Mesenchymal stem cell (in vitro differentiated cells and primary cell): ENCODE measurements around the gene ZNF324.
A peak's percentile ranks its signal among the peaks of the same experiment; 100 is the strongest.

Experiments used
- DNase-seq: peaks from one replicate; pipeline ENCODE4 v3.0.0-alpha.2; 2013
- H2AFZ ChIP-seq: one replicate; pipeline ENCODE4 v1.6.1; 2013; ENCODE audit warnings: low read depth, mild to moderate bottlenecking, control low read depth, inconsistent platforms, low read length, moderate library complexity
- H2AK5ac ChIP-seq: 2 replicates; pipeline ENCODE4 v1.6.1; 2013; ENCODE audit warnings: low read length, moderate library complexity, mild to moderate bottlenecking, inconsistent platforms; ENCODE audit not compliant: severe bottlenecking
- H2BK120ac ChIP-seq: one replicate; pipeline ENCODE4 v1.6.1; 2013; ENCODE audit warnings: low read depth, mild to moderate bottlenecking, inconsistent platforms, low read length, moderate library complexity
- H2BK12ac ChIP-seq, 2 experiments: one replicate each; pipeline ENCODE4 v1.6.1; 2013; ENCODE audit warnings: inconsistent platforms in 2 of 2, low read length in 2 of 2, mild to moderate bottlenecking in 2 of 2, moderate library complexity in 2 of 2, control low read depth in 1 of 2
- H2BK15ac ChIP-seq: one replicate; pipeline ENCODE4 v1.6.1; 2013; ENCODE audit warnings: mild to moderate bottlenecking, low read depth, inconsistent platforms; ENCODE audit not compliant: poor library complexity, severe bottlenecking
- H2BK5ac ChIP-seq: 2 replicates; pipeline ENCODE4 v1.6.1; 2013; ENCODE audit warnings: low read depth, mild to moderate bottlenecking, low read length, control low read depth, inconsistent platforms; ENCODE audit not compliant: poor library complexity, severe bottlenecking
- H3K14ac ChIP-seq, 2 experiments: one replicate each; pipeline ENCODE4 v1.6.1; 2013; ENCODE audit warnings: inconsistent platforms in 2 of 2, low read length in 2 of 2, control low read depth in 1 of 2, mild to moderate bottlenecking in 1 of 2, moderate library complexity in 1 of 2
- H3K18ac ChIP-seq, 2 experiments: one replicate each; pipeline ENCODE4 v1.6.1; 2013; ENCODE audit warnings: inconsistent platforms in 2 of 2, low read length in 2 of 2, control low read depth in 1 of 2, low read depth in 1 of 2, mild to moderate bottlenecking in 1 of 2
- H3K23ac ChIP-seq, 2 experiments: one replicate each; pipeline ENCODE4 v1.6.1; 2013; ENCODE audit warnings: inconsistent platforms in 2 of 2, low read length in 2 of 2, mild to moderate bottlenecking in 2 of 2, moderate library complexity in 2 of 2, control low read depth in 1 of 2
- H3K27ac ChIP-seq: 2 replicates; pipeline ENCODE4 v1.5.1; 2013; ENCODE audit warnings: mild to moderate bottlenecking, moderate library complexity, low read length, control low read depth, inconsistent platforms; ENCODE audit not compliant: poor library complexity, severe bottlenecking
- H3K27me3 ChIP-seq, 2 experiments: 2 replicates each; pipeline versions ENCODE4 v1.6.1 to v1.7.0; 2013; ENCODE audit warnings: low read length in 2 of 2, mild to moderate bottlenecking in 2 of 2, moderate library complexity in 2 of 2, control low read depth in 1 of 2, inconsistent platforms in 1 of 2; ENCODE audit not compliant: control insufficient read depth in 1 of 2, insufficient read depth in 1 of 2
- H3K36me3 ChIP-seq, 2 experiments: 2 replicates each; pipeline versions ENCODE4 v1.6.1 to v1.7.0; 2013; ENCODE audit warnings: low read length in 2 of 2, control low read depth in 1 of 2, inconsistent platforms in 1 of 2, low read depth in 1 of 2, mild to moderate bottlenecking in 1 of 2; ENCODE audit not compliant: insufficient read depth in 2 of 2, control insufficient read depth in 1 of 2
- H3K4ac ChIP-seq, 2 experiments: one replicate each; pipeline ENCODE4 v1.6.1; 2013; ENCODE audit warnings: inconsistent platforms in 2 of 2, low read length in 2 of 2, mild to moderate bottlenecking in 2 of 2, moderate library complexity in 2 of 2, control low read depth in 1 of 2, low read depth in 1 of 2
- H3K4me1 ChIP-seq: 2 replicates; pipeline ENCODE4 v1.6.1; 2013; ENCODE audit warnings: low read depth, low read length, control low read depth; ENCODE audit not compliant: control insufficient read depth, insufficient read depth
- H3K4me2 ChIP-seq: 2 replicates; pipeline ENCODE4 v1.6.1; 2013; ENCODE audit warnings: low read length, mild to moderate bottlenecking, inconsistent platforms; ENCODE audit not compliant: poor library complexity, severe bottlenecking
- H3K4me3 ChIP-seq, 2 experiments: 2 replicates each; pipeline versions ENCODE4 v1.5.1 to v1.7.0; 2013; ENCODE audit warnings: low read length in 2 of 2, mild to moderate bottlenecking in 2 of 2, control low read depth in 1 of 2, low read depth in 1 of 2; ENCODE audit not compliant: insufficient read depth in 1 of 2
- H3K79me1 ChIP-seq: replicated peaks from 2 replicates; pipeline ENCODE4 v1.6.1; 2013; ENCODE audit warnings: mild to moderate bottlenecking, control low read depth, low read length, inconsistent platforms; ENCODE audit not compliant: poor library complexity, severe bottlenecking
- H3K9ac ChIP-seq: 2 replicates; pipeline ENCODE4 v1.7.0; 2013; ENCODE audit warnings: mild to moderate bottlenecking, low read length, moderate library complexity
- H3K9me3 ChIP-seq: 2 replicates; pipeline ENCODE4 v1.7.0; 2013; ENCODE audit warnings: mild to moderate bottlenecking, low read length; ENCODE audit not compliant: control insufficient read depth
- H4K8ac ChIP-seq: one replicate; pipeline ENCODE4 v1.6.1; 2013; ENCODE audit warnings: inconsistent platforms, mild to moderate bottlenecking, low read length, moderate library complexity
- H4K91ac ChIP-seq: one replicate; pipeline ENCODE4 v1.6.1; 2013; ENCODE audit warnings: mild to moderate bottlenecking, low read length, inconsistent platforms
- WGBS: methylation state at CpG from one replicate; pipeline ENCODE4 v1.1.7; 2013; ENCODE audit warnings: mixed read lengths; 5-methylcytosine and 5-hydroxymethylcytosine counted together

ZNF324 gene

DNA sequence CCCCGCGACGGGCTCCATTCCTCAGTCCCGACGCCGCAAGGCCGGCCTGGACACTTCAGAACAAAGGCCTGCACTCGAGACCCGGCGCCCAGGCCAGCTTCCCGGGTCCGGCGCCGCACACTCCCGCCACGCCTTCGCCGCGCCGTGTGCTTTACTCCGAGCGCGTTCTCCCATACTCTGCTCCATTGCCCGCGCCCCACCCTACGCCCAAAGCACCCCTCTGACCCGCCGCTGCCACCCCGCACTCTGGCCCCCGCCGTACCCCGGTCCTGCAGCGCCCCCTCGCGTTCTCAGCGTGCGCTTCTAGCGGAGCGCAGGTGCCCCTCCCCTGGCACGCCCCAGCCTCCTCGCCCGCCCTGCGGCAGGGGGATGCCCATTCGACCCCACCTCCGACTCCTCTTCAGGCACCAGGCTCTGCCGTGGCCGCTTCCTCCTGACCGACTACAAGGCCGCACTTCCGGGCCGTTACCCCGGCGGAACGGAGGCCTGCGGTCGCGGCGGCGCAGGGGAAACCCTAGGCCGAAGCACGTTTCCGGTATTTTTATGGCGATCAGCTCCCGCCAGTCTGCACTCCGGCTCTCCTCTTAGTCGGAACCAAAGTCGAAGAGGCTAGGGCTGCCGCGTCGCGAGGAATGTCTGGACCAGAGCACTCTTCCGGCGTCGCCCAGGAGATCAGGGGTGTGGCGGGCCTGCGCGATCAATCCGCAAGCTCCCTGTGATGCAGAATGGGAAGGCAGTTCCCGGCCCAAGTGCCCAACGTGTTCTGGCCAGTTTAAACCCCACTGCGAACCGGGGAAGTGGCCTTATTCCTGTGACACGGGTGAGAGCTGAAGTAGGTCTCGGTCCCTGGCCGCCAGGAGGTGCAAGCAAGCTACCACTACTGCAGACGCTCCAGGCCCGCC is 52.7 kb downstream of the ZNF324 start, which contains the start of gene ZBTB45:
ZBTB45 (minus strand) TSS at position 456 of the 902 bp plus-strand sequence. CDS start 2,137 bp downstream, outside the sequence.
- whole genome bisulfite sequencing, result under 1% methylated on average over 86 of the region's 87 CpGs
- peak within 1 kb of the TSS; percentile 42 for H2BK120ac ChIP-seq
- H3K4me1 ChIP-seq, result peaks cover 23% of the 10 kb centered on the region
- peaks cover 22 to 24% of the 10 kb centered on the region in 2 experiments for H3K36me3 ChIP-seq
- H2BK5ac ChIP-seq, result peak within 1 kb of the TSS; percentile 59
- H3K4me2 ChIP-seq, result peak within 1 kb of the TSS; percentile 92
- H3K9me3 ChIP-seq, result no peaks in the 10 kb centered on the region
- H3K4me3 ChIP-seq, result peak within 1 kb of the TSS; percentile 78 to 95
- H3K14ac ChIP-seq, result peak within 1 kb of the TSS in 1 of 2 experiments; percentile 71
- peak within 1 kb of the TSS; percentile 93 for H4K8ac ChIP-seq
- H2AK5ac ChIP-seq, result peak within 1 kb of the TSS; percentile 85
- peak within 1 kb of the TSS; percentile 65 for H2BK15ac ChIP-seq
- H3K79me1 ChIP-seq, result peaks cover 21% of the 10 kb centered on the region
- H3K27ac ChIP-seq, result peak within 1 kb of the TSS; percentile 84
- peak; percentile 96 for DNase-seq
- peak within 1 kb of the TSS; percentile 82 to 98 for H3K18ac ChIP-seq
- no peaks in the 10 kb centered on the region for H3K27me3 ChIP-seq
- peak within 1 kb of the TSS in 1 of 2 experiments; percentile 81 for H3K23ac ChIP-seq
- H4K91ac ChIP-seq, result peak within 1 kb of the TSS; percentile 97
- H2AFZ ChIP-seq, result peak within 1 kb of the TSS; percentile 91
- H3K9ac ChIP-seq, result peak within 1 kb of the TSS; percentile 98
- H3K4ac ChIP-seq, result peak within 1 kb of the TSS; percentile 84 to 92
- peak within 1 kb of the TSS in 1 of 2 experiments; percentile 8 for H2BK12ac ChIP-seq

- Histone ChIP-seq H4K91ac (peak overlapping the region; percentile 9), H3K79me1 (peaks cover 18% of the 10 kb centered on the region), H3K9ac (peak overlapping the region; percentile 98), H3K4me2 (peak overlapping the region; percentile 92), H3K4me1 (peaks cover 22% of the 10 kb centered on the region), H3K18ac (peak overlapping the region; percentile 82 to 98), H3K14ac (no peak overlapping the region), H3K4me3 (peak overlapping the region; percentile 78 to 95), H2BK15ac (no peak overlapping the region), H2AK5ac (peak overlapping the region; percentile 85), H2BK12ac (no peak overlapping the region), H4K8ac (peak overlapping the region; percentile 93), H3K4ac (peak overlapping the region; percentile 19 to 76), H2BK5ac (no peak overlapping the region), H3K23ac (no peak overlapping the region), H3K27me3 (no peaks in the 10 kb centered on the region), H3K36me3 (peaks cover 20 to 22% of the 10 kb centered on the region in 2 experiments), H2AFZ (peak overlapping the region; percentile 91), H3K27ac (peak overlapping the region; percentile 84), H2BK120ac (no peak overlapping the region), H3K9me3 (no peaks in the 10 kb centered on the region)
- no peak for DNase-seq
- WGBS, result 3% methylated on average over 4 of the region's 7 CpGs
Observed at GRCh38 chr19:58520257-58520599, 53.3 kb downstream of the ZNF324 start.

- H2BK120ac ChIP-seq, result no peak overlapping the region
- H2BK12ac ChIP-seq, result no peak overlapping the region
- H4K8ac ChIP-seq, result no peak overlapping the region
- no peak overlapping the region for H3K18ac ChIP-seq
- no peak overlapping the region for H2AFZ ChIP-seq
- H3K27me3 ChIP-seq, result no peaks in the 10 kb centered on the region
- no peak overlapping the region for H2BK5ac ChIP-seq
- peaks cover 5% of the 10 kb centered on the region for H3K79me1 ChIP-seq
- no peak overlapping the region for H3K23ac ChIP-seq
- peaks cover 17% of the 10 kb centered on the region for H3K4me1 ChIP-seq
- no peak overlapping the region for H3K4ac ChIP-seq
- H4K91ac ChIP-seq, result no peak overlapping the region
- H3K27ac ChIP-seq, result no peak overlapping the region
- H2AK5ac ChIP-seq, result no peak overlapping the region
- DNase-seq, result no peak
- peaks cover 8 to 9% of the 10 kb centered on the region in 2 experiments for H3K36me3 ChIP-seq
- no peak overlapping the region for H3K4me2 ChIP-seq
- WGBS, result 87% methylated on average over 4 of the region's 4 CpGs
- H3K9me3 ChIP-seq, result no peaks in the 10 kb centered on the region
- no peak overlapping the region for H3K14ac ChIP-seq
- H3K4me3 ChIP-seq, result no peak overlapping the region
- no peak overlapping the region for H2BK15ac ChIP-seq
- no peak overlapping the region for H3K9ac ChIP-seq
Observed at GRCh38 chr19:58521651-58522050, 54.8 kb downstream of the ZNF324 start.

GRCh38 chr19:58522709-58523108 is 55.8 kb downstream of the ZNF324 start:
- Histone ChIP-seq H3K79me1 (peaks cover 3% of the 10 kb centered on the region), H3K4me1 (peaks cover 12% of the 10 kb centered on the region), H2AFZ (no peak overlapping the region), H3K23ac (no peak overlapping the region), H3K9me3 (no peaks in the 10 kb centered on the region), H3K4me2 (no peak overlapping the region), H3K36me3 (no peaks in the 10 kb centered on the region), H4K91ac (no peak overlapping the region), H2BK15ac (no peak overlapping the region), H3K14ac (no peak overlapping the region), H3K18ac (no peak overlapping the region), H2BK120ac (no peak overlapping the region), H4K8ac (no peak overlapping the region), H3K27ac (no peak overlapping the region), H3K4me3 (no peak overlapping the region), H3K4ac (no peak overlapping the region), H3K9ac (no peak overlapping the region), H2BK5ac (no peak overlapping the region), H2AK5ac (no peak overlapping the region), H3K27me3 (no peaks in the 10 kb centered on the region), H2BK12ac (no peak overlapping the region)
- 67% methylated on average over 3 of the region's 3 CpGs for WGBS
- DNase-seq, result no peak
